ENCODE results near the gene COPS4. TPM values are rescaled to one million over a fixed set of nuclear protein-coding genes. Genes with fewer than 3 reads are reported as not detected.

COPS4 gene
- total and polyA plus RNA-seq, 11 donors, result 13.0 to 67.2 (median 54.5) TPM

DNA sequence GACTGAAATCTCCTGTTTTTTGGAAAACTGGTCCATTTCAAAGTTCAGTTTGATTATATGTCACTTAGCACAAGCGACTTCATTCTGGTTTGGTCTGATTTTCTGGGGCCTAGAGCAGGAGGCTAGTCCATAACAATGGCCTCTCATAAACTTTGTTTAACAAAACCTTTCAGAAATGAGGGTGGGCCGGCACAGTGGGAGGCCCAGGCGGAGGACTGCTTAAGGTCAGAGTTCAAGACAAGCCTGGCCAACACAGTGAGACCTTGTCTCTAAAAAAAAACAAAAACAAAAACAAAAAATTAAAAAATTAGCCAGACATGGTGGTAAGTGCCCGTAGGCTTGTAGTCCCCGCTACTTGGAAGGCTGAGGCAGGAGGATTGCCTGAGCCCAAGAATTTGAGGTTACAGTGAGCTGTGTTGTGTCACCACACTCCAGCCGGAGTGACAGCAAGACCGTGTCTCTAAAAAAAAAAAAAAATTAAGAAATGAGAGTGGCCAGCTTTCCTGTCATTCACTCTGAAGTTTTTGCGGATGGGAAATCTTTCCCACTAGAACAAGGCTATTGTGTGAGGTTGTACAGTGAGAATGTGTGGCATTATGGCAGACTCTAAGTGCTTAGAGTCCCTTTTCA, 80.8 kb downstream of the COPS4 start:
- peak overlapping the region in 1 of 12 donors; percentile 91 for H3K27ac ChIP-seq
- no peak overlapping the region for H3K4me3 ChIP-seq
- no peak for ATAC-seq
- WGBS, 4 donors, result 74 to 77% (median 75%) methylated on average over 8 of the region's 8 CpGs
- peaks cover 0 to 32% (median 0%) of the 10 kb centered on the region in 12 donors for H3K4me1 ChIP-seq
- no peaks in the 10 kb centered on the region for H3K9me3 ChIP-seq
- peaks cover 0 to 5% (median 0%) of the 10 kb centered on the region in 9 donors for H3K27me3 ChIP-seq
- DNase-seq, result no peak
- TF ChIP-seq, protein P1, sequence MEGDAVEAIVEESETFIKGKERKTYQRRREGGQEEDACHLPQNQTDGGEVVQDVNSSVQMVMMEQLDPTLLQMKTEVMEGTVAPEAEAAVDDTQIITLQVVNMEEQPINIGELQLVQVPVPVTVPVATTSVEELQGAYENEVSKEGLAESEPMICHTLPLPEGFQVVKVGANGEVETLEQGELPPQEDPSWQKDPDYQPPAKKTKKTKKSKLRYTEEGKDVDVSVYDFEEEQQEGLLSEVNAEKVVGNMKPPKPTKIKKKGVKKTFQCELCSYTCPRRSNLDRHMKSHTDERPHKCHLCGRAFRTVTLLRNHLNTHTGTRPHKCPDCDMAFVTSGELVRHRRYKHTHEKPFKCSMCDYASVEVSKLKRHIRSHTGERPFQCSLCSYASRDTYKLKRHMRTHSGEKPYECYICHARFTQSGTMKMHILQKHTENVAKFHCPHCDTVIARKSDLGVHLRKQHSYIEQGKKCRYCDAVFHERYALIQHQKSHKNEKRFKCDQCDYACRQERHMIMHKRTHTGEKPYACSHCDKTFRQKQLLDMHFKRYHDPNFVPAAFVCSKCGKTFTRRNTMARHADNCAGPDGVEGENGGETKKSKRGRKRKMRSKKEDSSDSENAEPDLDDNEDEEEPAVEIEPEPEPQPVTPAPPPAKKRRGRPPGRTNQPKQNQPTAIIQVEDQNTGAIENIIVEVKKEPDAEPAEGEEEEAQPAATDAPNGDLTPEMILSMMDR (IDR thresholded peaks at IDR 0.05), result no peak
- TF ChIP-seq POLR2A (IDR thresholded peaks at IDR 0.05), result no peak
- intact Hi-C loops (cut with DNase I), result no loop called here
- H3K36me3 ChIP-seq, result no peaks in the 10 kb centered on the region

DNA sequence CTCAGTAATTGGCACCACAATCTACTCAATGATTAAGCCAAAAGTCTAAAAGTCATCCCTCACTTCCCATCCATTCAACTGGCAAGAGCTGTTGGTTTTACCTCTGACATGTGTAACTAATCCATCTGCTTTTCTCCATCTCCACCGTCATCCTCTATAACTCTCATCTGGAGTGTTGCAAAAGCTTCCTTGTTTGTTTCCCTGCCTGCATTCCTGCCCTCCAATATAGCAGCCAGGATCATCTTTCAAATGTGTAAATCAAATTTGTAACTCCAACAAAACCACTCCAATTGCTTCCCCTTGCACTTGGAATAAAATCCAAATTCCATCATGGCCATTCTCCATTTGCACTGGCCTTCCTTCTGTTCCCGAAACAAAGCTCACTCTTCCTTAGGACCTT, 83.9 kb downstream of the COPS4 start:
- Histone ChIP-seq H3K27me3 (peaks cover 0 to 5% (median 0%) of the 10 kb centered on the region in 9 donors), H3K4me1 (peaks cover 0 to 15% (median 0%) of the 10 kb centered on the region in 12 donors), H3K27ac (no peak overlapping the region), H3K36me3 (no peaks in the 10 kb centered on the region), H3K9me3 (peaks cover 0 to 6% (median 0%) of the 10 kb centered on the region in 12 donors), H3K4me3 (no peak overlapping the region)
- no peak for TF ChIP-seq POLR2A (IDR thresholded peaks at IDR 0.05)
- TF ChIP-seq, protein P1 (IDR thresholded peaks at IDR 0.05), result no peak
- 80 to 87% (median 87%) methylated on average over 2 of the region's 2 CpGs for WGBS, 4 donors
- intact Hi-C loops (cut with DNase I), result no loop called here
- DNase-seq (no peak), ATAC-seq (no peak)

DNA sequence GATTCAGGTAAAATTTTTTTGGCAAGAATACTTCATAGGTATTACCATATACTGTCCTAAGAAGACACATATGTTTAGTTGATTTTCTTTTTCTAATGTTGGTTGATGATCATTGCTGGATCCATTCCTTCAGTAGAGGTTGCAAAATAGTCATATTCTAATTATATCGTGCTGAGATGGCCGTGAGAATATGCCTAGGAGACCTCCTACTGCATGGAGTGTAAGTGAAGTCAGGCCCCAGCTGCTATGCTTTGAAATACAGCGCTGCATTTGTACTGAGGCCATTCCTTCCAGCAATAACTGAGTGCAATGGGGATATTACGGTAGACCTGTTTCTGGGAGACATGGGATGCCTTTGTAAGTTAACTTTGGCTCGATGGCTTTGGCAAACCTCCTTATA, 86.3 kb downstream of the COPS4 start:
- no peak for TF ChIP-seq POLR2A (IDR thresholded peaks at IDR 0.05)
- TF ChIP-seq, protein P1 (IDR thresholded peaks at IDR 0.05), result no peak
- Histone ChIP-seq H3K36me3 (no peaks in the 10 kb centered on the region), H3K4me1 (peaks cover 0 to 10% (median 0%) of the 10 kb centered on the region in 12 donors), H3K27ac (no peak overlapping the region), H3K27me3 (peaks cover 0 to 5% (median 0%) of the 10 kb centered on the region in 9 donors), H3K4me3 (no peak overlapping the region), H3K9me3 (peaks cover 0 to 6% (median 0%) of the 10 kb centered on the region in 12 donors)
- DNase-seq, result no peak
- intact Hi-C loops (cut with DNase I), result no loop called here
- WGBS, 4 donors, result 79 to 88% (median 81%) methylated on average over 5 of the region's 5 CpGs
- ATAC-seq, result no peak

DNA sequence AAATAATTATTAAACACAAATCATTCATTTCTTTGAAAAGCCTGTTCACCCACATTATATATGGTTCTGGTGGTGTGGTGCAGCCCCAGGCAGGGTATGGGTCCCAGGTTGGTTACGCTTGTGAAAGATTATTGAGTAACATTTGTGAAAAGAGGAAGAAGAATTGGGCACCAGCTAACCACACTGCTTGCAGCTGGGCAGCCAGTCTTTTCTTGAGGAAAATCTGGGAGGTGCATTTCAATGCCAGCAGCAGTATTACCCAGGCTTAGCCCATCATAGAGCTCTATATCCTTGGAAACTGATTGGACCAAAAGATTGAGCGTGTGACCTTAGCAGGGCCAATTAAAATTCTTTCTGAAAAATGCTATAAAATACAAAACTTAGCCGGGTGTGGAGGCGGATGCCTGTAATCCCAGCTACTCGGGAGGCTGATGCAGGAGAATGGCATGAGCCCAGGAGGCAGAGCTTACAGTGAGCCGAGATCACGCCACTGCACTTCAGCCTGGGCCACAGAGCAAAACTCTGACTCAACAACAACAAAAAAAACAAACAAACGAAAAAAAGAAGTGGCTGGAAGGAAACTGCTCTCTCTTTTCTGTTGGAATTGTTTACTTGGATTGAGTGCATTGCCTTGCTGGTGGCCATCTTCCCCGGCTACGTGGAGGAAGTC, 89.3 kb downstream of the COPS4 start:
- peak in 2 of 5 donors; percentile 7 to 33 for DNase-seq
- peak overlapping the region in 1 of 12 donors; percentile 61 for H3K27ac ChIP-seq
- no peaks in the 10 kb centered on the region for H3K36me3 ChIP-seq
- WGBS, 4 donors, result 66 to 79% (median 70%) methylated on average over 10 of the region's 10 CpGs
- H3K9me3 ChIP-seq, result peaks cover 0 to 14% (median 0%) of the 10 kb centered on the region in 12 donors
- intact Hi-C loops (cut with DNase I), result no loop called here
- no peak overlapping the region for H3K4me3 ChIP-seq
- peaks cover 0 to 23% (median 0%) of the 10 kb centered on the region in 12 donors for H3K4me1 ChIP-seq
- no peaks in the 10 kb centered on the region for H3K27me3 ChIP-seq
- peak in 3 of 4 donors; percentile 28 to 58 (median 56) for ATAC-seq
- no peak for TF ChIP-seq POLR2A (IDR thresholded peaks at IDR 0.05)
- TF ChIP-seq, protein P1 (IDR thresholded peaks at IDR 0.05), result no peak

Measured in heart left ventricle (tissue), 16 donors.